GM23338 (cell line): Measurements from ENCODE around the gene MOV10. TPM values are rescaled to one million over a fixed set of nuclear protein-coding genes. Genes with fewer than 3 reads are reported as not detected.
A peak's percentile ranks its signal among the peaks of the same experiment; 100 is the strongest.

ENCODE experiments used
- ATAC-seq: fragments of 200-7000 bp; cut with Tn5 transposase; 3 replicates; pipeline ENCODE4 v1.9.1; 2020
- DNase-seq: peaks from one replicate; pipeline ENCODE4 v3.0.0-alpha.2; 2015; ENCODE audit warnings: low spot score
- H2AFZ ChIP-seq: fragments of 200-600 bp; sonication (generic); 2 replicates; pipeline ENCODE4 v1.8.0; 2016; ENCODE audit warnings: antibody characterized with exemption, mild to moderate bottlenecking, moderate library complexity
- H3F3A ChIP-seq: fragments of 200-600 bp; sonication (generic); replicated peaks from 2 replicates; pipeline ENCODE4 v1.8.0; 2017; ENCODE audit warnings: antibody characterized with exemption, mixed run types, low read depth
- H3K27ac ChIP-seq: fragments of 200-600 bp; sonication (generic); 2 replicates; pipeline ENCODE4 v1.6.1; 2016; ENCODE audit warnings: low read depth
- H3K27me3 ChIP-seq: fragments of 200-600 bp; sonication (generic); 2 replicates; pipeline ENCODE4 v1.8.0; 2016; ENCODE audit warnings: mild to moderate bottlenecking, mixed run types, moderate library complexity; ENCODE audit not compliant: insufficient read depth
- H3K36me3 ChIP-seq: fragments of 200-600 bp; sonication (generic); 2 replicates; pipeline ENCODE4 v1.8.0; 2016; ENCODE audit warnings: mild to moderate bottlenecking; ENCODE audit not compliant: insufficient read depth
- H3K4me1 ChIP-seq: fragments of 200-600 bp; sonication (generic); 2 replicates; pipeline ENCODE4 v1.8.0; 2016; ENCODE audit warnings: mild to moderate bottlenecking, moderate library complexity; ENCODE audit not compliant: insufficient read depth
- H3K4me2 ChIP-seq: fragments of 200-600 bp; sonication (generic); 2 replicates; pipeline ENCODE4 v1.7.1; 2017; ENCODE audit warnings: mixed run types
- H3K4me3 ChIP-seq: fragments of 200-600 bp; sonication (generic); 2 replicates; pipeline ENCODE4 v1.6.1; 2016; ENCODE audit warnings: mixed run types
- H3K79me2 ChIP-seq: fragments of 200-600 bp; sonication (generic); replicated peaks from 2 replicates; pipeline ENCODE4 v1.8.0; 2017; ENCODE audit warnings: mild to moderate bottlenecking; ENCODE audit not compliant: insufficient read depth
- H3K9me2 ChIP-seq: fragments of 200-600 bp; sonication (generic); 2 replicates; pipeline ENCODE4 v1.8.0; 2017; ENCODE audit not compliant: insufficient read depth
- H4K20me1 ChIP-seq: fragments of 200-600 bp; sonication (generic); replicated peaks from 2 replicates; pipeline ENCODE4 v1.8.0; 2017; ENCODE audit warnings: mild to moderate bottlenecking; ENCODE audit not compliant: insufficient read depth
- H3K27ac Mint-ChIP-seq: 2 replicates; pipeline ENCODE4 v1.8.0; 2020; ENCODE audit warnings: inconsistent platforms, mild to moderate bottlenecking, moderate library complexity, mixed read lengths
- H3K27me3 Mint-ChIP-seq: 3 replicates; pipeline ENCODE4 v1.8.0; 2022; ENCODE audit warnings: low read depth, mild to moderate bottlenecking, moderate library complexity, mixed read lengths, inconsistent platforms; ENCODE audit not compliant: insufficient read depth, poor library complexity
- H3K36me3 Mint-ChIP-seq: 3 replicates; pipeline ENCODE4 v1.8.0; 2021; ENCODE audit warnings: low read depth, mild to moderate bottlenecking, inconsistent platforms, moderate library complexity, mixed read lengths
- H3K4me1 Mint-ChIP-seq: 3 replicates; pipeline ENCODE4 v1.8.0; 2020; ENCODE audit warnings: mild to moderate bottlenecking, inconsistent platforms, mixed read lengths
- H3K4me3 Mint-ChIP-seq: 3 replicates; pipeline ENCODE4 v1.8.0; 2021; ENCODE audit warnings: moderate library complexity, mild to moderate bottlenecking, inconsistent platforms, mixed read lengths
- H3K9me3 Mint-ChIP-seq: 3 replicates; pipeline ENCODE4 v1.8.0; 2020; ENCODE audit warnings: moderate library complexity, mild to moderate bottlenecking, inconsistent platforms, mixed read lengths
- ETS1 ChIP-seq: IDR thresholded peaks from 2 replicates; pipeline ENCODE4 v1.6.1; 2016; ENCODE audit warnings: antibody characterized with exemption
- EZH2 ChIP-seq: fragments of 200-600 bp; sonication (generic); IDR thresholded peaks from one replicate; pipeline ENCODE4 v1.8.0; 2017; ENCODE audit warnings: antibody characterized with exemption, mild to moderate bottlenecking, low read depth; ENCODE audit not compliant: unreplicated experiment
- EZH2phosphoT487 ChIP-seq: fragments of 200-600 bp; sonication (generic); IDR thresholded peaks from one replicate; pipeline ENCODE4 v1.8.1; 2018; ENCODE audit warnings: antibody characterized with exemption; ENCODE audit not compliant: unreplicated experiment
- NANOG ChIP-seq: IDR thresholded peaks from 2 replicates; pipeline ENCODE4 v1.6.1; 2016; ENCODE audit warnings: antibody characterized with exemption, borderline replicate concordance
- ZNF331 ChIP-seq: fragments of 250-450 bp; sonication (Bioruptor Pico); IDR thresholded peaks from 2 replicates; pipeline ENCODE4 v1.5.0; 2020; ENCODE audit warnings: low read depth, mild to moderate bottlenecking, moderate library complexity
- polyA plus RNA-seq: library from polyadenylated mRNA; unstranded; fragments of >200 nt; fragmentation: Nextera tagmentation; extraction: Ambion mirVana; gene quantifications from 2 replicates; pipeline ENCODE4 v1.2.1, GENCODE V29; 2016
- total RNA-seq: library from RNA; depleted of rRNA; stranded (reverse); fragments of >200 nt; shearing (Covaris generic); gene quantifications from 2 replicates; pipeline ENCODE4 v1.2.3, GENCODE V29; 2014
- TF ChIP-seq, protein P1 (sequence below): fragments of 250-450 bp; sonication (Bioruptor Pico); IDR thresholded peaks from 2 replicates; pipeline ENCODE4 v1.5.0; 2020; ENCODE audit warnings: mild to moderate bottlenecking, moderate library complexity
- TF ChIP-seq, protein P2 (sequence below), 2 experiments: fragments of 200-600 bp in 1 of 2; sonication (generic) in 1 of 2; conservative IDR thresholded peaks; 2 replicates each; pipeline versions ENCODE4 v1.5.1 to v1.6.1; 2016 to 2017; ENCODE audit warnings: antibody characterized with exemption in 2 of 2, low read depth in 2 of 2, mild to moderate bottlenecking in 2 of 2, moderate library complexity in 1 of 2

The MOV10 gene
- total and polyA plus RNA-seq, 2 experiments from 2014 or later = 53.6 to 77.6 TPM

- Mint-ChIP-seq H3K4me3 (peak overlapping the region; percentile 33; the same call in 1 of the 3 replicates), H3K27ac (peak overlapping the region; percentile 66), H3K27me3 (peaks cover 18% of the 10 kb centered on the region), H3K36me3 (peaks cover 47% of the 10 kb centered on the region; the same call in 2 of the 3 replicates), H3K9me3 (no peaks in the 10 kb centered on the region), H3K4me1 (peaks cover 59% of the 10 kb centered on the region)
- peak; percentile 85 for DNase-seq
- H2AFZ ChIP-seq = no peak overlapping the region
- no peak for ATAC-seq
- H3K9me2 ChIP-seq = no peaks in the 10 kb centered on the region
- peak overlapping the region; percentile 91 for H3K27ac ChIP-seq
- H3K27me3 ChIP-seq = peaks cover 12% of the 10 kb centered on the region
- H3K4me2 ChIP-seq = peak overlapping the region; percentile 83
- H3F3A ChIP-seq = 0 out of 2 replicates have a peak, but pooled peaks cover 4% of the 10 kb centered on the region
- H4K20me1 ChIP-seq = no peaks in the 10 kb centered on the region
- H3K36me3 ChIP-seq = no peaks in the 10 kb centered on the region; the same call in 1 of the 2 replicates
- H3K4me3 ChIP-seq = 0 out of 2 replicates have a peak overlapping the region, but pooled peaks have one; percentile 3
- no peak for TF ChIP-seq ETS1
- TF ChIP-seq ZNF331 = no peak
- TF ChIP-seq, protein P1, sequence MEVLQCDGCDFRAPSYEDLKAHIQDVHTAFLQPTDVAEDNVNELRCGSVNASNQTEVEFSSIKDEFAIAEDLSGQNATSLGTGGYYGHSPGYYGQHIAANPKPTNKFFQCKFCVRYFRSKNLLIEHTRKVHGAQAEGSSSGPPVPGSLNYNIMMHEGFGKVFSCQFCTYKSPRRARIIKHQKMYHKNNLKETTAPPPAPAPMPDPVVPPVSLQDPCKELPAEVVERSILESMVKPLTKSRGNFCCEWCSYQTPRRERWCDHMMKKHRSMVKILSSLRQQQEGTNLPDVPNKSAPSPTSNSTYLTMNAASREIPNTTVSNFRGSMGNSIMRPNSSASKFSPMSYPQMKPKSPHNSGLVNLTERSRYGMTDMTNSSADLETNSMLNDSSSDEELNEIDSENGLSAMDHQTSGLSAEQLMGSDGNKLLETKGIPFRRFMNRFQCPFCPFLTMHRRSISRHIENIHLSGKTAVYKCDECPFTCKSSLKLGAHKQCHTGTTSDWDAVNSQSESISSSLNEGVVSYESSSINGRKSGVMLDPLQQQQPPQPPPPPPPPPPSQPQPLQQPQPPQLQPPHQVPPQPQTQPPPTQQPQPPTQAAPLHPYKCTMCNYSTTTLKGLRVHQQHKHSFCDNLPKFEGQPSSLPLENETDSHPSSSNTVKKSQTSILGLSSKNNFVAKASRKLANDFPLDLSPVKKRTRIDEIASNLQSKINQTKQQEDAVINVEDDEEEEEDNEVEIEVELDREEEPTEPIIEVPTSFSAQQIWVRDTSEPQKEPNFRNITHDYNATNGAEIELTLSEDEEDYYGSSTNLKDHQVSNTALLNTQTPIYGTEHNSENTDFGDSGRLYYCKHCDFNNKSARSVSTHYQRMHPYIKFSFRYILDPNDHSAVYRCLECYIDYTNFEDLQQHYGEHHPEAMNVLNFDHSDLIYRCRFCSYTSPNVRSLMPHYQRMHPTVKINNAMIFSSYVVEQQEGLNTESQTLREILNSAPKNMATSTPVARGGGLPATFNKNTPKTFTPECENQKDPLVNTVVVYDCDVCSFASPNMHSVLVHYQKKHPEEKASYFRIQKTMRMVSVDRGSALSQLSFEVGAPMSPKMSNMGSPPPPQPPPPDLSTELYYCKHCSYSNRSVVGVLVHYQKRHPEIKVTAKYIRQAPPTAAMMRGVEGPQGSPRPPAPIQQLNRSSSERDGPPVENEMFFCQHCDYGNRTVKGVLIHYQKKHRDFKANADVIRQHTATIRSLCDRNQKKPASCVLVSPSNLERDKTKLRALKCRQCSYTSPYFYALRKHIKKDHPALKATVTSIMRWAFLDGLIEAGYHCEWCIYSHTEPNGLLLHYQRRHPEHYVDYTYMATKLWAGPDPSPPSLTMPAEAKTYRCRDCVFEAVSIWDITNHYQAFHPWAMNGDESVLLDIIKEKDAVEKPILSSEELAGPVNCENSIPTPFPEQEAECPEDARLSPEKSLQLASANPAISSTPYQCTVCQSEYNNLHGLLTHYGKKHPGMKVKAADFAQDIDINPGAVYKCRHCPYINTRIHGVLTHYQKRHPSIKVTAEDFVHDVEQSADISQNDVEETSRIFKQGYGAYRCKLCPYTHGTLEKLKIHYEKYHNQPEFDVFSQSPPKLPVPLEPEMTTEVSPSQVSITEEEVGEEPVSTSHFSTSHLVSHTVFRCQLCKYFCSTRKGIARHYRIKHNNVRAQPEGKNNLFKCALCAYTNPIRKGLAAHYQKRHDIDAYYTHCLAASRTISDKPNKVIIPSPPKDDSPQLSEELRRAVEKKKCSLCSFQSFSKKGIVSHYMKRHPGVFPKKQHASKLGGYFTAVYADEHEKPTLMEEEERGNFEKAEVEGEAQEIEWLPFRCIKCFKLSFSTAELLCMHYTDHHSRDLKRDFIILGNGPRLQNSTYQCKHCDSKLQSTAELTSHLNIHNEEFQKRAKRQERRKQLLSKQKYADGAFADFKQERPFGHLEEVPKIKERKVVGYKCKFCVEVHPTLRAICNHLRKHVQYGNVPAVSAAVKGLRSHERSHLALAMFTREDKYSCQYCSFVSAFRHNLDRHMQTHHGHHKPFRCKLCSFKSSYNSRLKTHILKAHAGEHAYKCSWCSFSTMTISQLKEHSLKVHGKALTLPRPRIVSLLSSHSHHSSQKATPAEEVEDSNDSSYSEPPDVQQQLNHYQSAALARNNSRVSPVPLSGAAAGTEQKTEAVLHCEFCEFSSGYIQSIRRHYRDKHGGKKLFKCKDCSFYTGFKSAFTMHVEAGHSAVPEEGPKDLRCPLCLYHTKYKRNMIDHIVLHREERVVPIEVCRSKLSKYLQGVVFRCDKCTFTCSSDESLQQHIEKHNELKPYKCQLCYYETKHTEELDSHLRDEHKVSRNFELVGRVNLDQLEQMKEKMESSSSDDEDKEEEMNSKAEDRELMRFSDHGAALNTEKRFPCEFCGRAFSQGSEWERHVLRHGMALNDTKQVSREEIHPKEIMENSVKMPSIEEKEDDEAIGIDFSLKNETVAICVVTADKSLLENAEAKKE (CRISPR knock-in tag) = no peak
- TF ChIP-seq EZH2 = no peak
- no peak for TF ChIP-seq NANOG
- TF ChIP-seq, protein P2, sequence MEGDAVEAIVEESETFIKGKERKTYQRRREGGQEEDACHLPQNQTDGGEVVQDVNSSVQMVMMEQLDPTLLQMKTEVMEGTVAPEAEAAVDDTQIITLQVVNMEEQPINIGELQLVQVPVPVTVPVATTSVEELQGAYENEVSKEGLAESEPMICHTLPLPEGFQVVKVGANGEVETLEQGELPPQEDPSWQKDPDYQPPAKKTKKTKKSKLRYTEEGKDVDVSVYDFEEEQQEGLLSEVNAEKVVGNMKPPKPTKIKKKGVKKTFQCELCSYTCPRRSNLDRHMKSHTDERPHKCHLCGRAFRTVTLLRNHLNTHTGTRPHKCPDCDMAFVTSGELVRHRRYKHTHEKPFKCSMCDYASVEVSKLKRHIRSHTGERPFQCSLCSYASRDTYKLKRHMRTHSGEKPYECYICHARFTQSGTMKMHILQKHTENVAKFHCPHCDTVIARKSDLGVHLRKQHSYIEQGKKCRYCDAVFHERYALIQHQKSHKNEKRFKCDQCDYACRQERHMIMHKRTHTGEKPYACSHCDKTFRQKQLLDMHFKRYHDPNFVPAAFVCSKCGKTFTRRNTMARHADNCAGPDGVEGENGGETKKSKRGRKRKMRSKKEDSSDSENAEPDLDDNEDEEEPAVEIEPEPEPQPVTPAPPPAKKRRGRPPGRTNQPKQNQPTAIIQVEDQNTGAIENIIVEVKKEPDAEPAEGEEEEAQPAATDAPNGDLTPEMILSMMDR (conservative IDR thresholded peaks at IDR 0.05; ENCODE audit: low read depth in 2 of 2) = no peak
- no peak for TF ChIP-seq EZH2phosphoT487
- peaks cover 42% of the 10 kb centered on the region for H3K4me1 ChIP-seq
- H3K79me2 ChIP-seq = peaks cover 17% of the 10 kb centered on the region
These were observed 2.5 kb upstream of the MOV10 start for GRCh38 chr1:112672009-112672408.
